OCI-LY1 (cell line): ENCODE results near the gene DYNLT4.

Source experiments
- CTCF ChIP-seq: fragments of 200-600 bp; sonication (generic), shearing (Covaris generic); IDR thresholded peaks from 2 replicates; pipeline ENCODE4 v1.5.1; 2017; ENCODE audit warnings: mild to moderate bottlenecking, antibody characterized with exemption, low read length, moderate library complexity, mixed read lengths
- EZH2 ChIP-seq: fragments of 200-600 bp; sonication (generic), shearing (Covaris generic); IDR thresholded peaks from 2 replicates; pipeline ENCODE4 v1.8.0; 2017; ENCODE audit warnings: borderline replicate concordance, mixed run types, mild to moderate bottlenecking, antibody characterized with exemption, low read length, moderate library complexity, mixed read lengths

- no peak for TF ChIP-seq EZH2
- no peak for TF ChIP-seq CTCF
These were observed 2.1 kb upstream of the DYNLT4 start for GRCh38 chr1:44808938-44809917.
